GM18508 (cell line): ENCODE measurements around the gene SRR.
A peak's percentile ranks its signal among the peaks of the same experiment; 100 is the strongest.
"Not testable (repeated sequence)": the region's sequence is repeated elsewhere in the genome, so short reads cannot be mapped to it uniquely, and the experiment has no call there.

ENCODE experiments used
- ATAC-seq: cut with Tn5 transposase; IDR thresholded peaks from one replicate; pipeline ENCODE4 v1.9.1; 2021; ENCODE audit warnings: moderate number of reproducible peaks; ENCODE audit not compliant: insufficient read depth, unreplicated experiment

SRR gene

GRCh38 chr17:2303204-2304188 lies at the start of gene SRR, which contains the start of gene SMG6:
SRR (plus strand) TSS chr17:2303950; CDS start chr17:2315561, 11,611 bp downstream.
SMG6 (minus strand) TSS chr17:2303785; CDS start chr17:2303720, 65 bp downstream.
- ATAC-seq: peak; percentile 44

DNA sequence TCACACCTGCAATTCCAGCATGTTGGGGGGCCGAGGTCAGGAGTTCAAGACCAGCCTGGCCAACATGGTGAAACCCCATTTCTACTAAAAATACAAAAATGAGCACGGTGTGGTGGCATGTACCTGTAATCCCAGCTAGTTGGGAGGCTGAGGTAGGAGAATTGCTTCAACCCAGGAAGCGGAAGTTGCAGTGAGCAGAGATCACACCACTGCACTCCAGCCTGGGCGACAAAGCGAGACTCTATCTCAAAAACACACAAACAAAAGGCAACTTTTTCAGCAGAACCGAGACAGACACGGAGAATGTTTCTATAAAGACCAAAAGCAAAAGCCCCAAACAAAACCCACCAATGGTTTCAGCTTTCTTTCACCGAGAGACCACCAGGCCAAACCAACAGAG lies 44.9 kb upstream of the SRR start:
- not testable (repeated sequence) for ATAC-seq

DNA sequence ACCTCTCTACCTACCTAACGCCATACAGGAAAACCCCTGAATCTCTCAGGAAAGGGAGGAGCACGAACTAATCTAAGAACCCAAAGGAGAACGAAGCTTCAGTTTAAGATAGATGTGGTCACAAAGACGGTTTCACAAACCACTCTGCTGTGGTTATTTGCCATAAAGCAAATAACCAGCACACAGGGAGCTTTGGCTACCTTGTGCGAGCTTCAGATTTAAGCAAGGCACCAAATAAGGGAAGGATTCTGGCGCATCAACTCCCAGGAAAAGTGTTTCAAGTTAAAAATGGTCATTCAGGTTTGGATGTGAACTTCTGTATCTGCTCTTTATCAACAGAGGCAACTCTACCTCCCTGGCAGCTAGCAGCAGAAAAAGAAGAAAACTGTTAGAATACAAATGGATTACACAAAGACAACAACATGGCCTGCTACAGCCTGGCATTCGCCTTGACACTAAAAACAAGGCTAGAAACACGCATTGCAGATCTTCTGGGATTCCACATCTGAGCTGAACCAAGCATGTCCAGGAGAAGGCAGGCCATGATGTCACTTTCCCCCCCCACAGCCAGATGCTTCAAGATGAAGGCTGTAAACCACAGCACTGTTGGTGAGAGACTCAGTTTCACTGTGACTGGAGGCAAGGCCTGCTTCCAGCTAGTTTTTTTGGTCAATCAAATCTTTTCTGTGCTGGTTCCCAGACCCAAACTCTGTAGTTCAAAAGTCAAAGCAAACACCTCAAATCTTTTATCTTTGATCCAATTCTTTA lies 43.8 kb upstream of the SRR start:
- no peak for ATAC-seq

- no peak for ATAC-seq
Measured at GRCh38 chr17:2262135-2262587, 41.6 kb upstream of the SRR start.

DNA sequence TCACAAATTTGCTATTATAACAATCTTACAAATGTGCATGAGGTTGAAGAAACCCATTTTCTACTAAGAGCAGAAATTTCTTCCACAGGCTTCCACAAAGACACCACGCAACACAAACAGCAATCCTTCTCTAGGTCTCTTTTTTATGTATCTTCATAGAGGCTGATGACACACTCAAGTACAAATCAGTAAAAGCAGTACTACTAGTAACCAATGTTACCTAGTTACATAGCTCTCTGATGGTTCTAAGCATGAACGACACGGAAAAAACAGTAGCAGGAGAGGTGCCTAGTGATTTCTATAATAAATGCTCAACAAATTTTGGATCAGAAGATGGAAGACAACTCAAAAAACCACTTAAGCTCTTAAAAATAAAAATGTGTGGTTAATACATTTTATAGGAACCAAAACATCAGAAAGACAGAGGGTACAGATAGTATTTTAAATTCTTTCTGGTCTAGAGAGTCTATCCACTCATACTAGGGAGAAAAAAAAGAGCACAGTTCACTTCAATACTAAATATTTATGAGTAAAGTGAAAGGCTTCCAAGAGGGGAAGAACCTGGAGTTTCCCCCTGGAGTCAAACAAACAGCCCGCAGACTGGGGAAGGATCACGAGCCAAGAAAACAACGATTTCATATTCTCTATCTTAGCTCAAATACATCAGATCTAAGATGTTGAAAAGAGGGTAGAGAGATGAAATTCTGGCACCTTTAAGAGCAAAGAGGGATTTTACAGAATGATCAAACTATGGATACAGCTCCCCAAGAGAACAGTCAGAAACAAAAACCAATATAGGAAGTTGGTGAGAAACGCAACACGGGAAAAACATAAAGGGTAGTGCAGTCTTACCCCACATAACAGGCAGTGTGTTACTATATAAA lies 40.3 kb upstream of the SRR start:
- ATAC-seq: no peak

DNA sequence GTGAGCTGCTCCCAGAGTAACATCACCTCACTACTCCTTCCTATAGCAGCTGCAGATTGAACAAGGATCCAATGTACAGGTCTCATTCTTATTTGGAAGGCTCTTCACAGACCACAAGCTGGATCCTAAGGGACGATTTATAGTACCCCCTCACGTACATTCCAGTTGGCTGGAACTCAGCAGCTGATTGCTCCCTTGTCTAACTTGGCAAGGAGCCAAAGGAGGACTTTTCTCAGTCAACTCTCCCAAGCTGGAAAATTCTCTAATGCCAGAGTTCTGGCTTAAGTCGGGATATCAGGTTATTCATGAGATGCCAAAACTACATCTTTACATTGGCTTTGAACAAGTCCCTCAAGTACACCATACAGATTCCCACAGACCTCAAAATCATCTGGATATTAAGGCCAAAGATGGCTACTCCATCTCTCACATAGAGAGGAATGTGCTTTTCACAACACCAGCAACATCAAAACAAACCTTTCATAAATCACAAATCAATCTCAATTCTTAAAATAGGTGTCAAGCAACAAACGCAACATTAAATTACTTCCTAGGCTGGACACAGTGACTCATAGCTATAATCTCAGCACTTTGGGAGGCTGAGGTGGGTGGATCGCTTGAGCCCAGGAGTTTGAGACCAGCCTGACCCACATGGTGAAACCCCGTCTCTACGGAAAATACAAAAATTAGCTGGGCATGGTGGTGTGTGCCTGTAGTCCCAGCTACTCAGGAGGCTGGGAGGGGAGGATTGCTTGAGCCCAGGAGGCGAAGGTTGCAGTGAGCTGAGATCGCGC lies 39.5 kb upstream of the SRR start:
- ATAC-seq: no peak

DNA sequence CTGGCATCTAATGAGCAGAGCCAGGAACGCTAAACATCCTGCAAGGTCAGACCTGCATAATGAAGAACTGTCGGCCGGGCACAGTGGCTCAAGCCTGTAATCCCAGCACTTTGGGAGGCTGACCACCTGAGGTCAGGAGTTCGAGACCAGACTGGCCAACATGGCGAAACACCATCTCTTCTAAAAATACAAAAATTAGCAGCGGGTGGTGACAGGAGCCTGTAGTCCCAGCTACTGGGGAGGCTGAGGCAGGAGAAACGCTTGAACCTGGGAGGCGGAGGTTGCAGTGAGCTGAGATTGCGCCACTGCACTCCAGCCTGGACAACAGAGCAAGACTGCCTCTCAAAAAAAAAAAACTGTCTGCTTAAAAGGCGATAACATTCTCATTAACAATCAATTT lies 38.6 kb upstream of the SRR start:
- not testable (repeated sequence) for ATAC-seq

GRCh38 chr17:2266045-2266864 lies 37.5 kb upstream of the SRR start:
- ATAC-seq: peak; percentile 60

DNA sequence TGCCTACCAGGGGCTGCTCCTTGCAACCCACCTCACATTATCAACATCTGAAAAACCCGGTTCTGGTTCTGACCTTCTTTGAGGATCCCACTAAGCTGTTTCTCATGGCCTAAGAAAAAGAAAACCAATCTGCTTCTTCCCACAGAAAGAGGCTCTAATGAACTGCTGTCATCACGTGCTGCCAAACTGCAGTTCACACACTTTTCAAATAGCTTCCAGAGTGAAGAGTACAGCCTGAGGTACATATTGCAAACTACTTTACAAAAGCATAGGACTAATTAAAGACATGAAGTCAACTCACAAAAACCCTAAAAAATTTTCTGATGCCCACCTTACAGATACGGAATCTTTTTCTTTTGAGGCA lies 36.9 kb upstream of the SRR start:
- no peak for ATAC-seq

DNA sequence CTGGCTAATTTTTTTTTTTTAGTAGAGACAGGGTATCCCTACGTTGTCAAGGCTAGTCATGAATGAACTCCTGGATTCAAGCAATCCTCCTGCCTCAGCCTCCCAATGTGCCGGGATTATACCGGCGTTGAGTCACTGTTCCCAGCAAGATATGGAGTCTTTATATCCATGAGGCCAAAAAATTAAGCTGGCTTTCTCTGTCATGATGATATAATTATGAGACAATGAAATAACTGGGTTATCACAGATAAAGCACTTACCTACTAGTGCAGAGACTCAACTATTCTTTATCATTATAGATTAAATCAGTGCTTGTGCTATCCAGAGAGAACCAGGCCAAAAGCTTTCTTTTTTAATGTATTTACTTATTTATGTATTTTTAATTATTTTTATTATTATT lies 36.4 kb upstream of the SRR start:
- no peak for ATAC-seq

- ATAC-seq: no peak
Measured at GRCh38 chr17:2271985-2272702, 31.6 kb upstream of the SRR start.

GRCh38 chr17:2274414-2274813 lies 29.3 kb upstream of the SRR start:
- ATAC-seq: no peak

DNA sequence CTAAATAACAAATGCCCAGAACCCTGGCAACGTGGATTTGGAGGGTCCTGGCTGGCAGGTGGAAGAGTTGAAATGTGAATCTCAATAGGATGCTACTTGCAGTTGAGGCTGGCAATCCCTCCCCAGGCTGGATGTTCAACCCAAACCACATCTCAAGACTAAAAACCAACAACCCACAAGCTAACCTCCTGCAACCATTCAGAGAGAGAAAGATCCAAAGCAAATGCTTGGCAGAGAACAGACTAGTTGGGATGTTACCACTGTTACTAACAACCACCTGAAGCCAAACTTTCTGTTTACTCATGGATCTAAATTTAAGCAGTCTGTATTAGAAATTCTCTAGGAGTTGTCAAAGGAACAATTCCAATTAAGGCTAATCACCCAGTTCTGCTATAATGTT lies 28.0 kb upstream of the SRR start:
- no peak for ATAC-seq

DNA sequence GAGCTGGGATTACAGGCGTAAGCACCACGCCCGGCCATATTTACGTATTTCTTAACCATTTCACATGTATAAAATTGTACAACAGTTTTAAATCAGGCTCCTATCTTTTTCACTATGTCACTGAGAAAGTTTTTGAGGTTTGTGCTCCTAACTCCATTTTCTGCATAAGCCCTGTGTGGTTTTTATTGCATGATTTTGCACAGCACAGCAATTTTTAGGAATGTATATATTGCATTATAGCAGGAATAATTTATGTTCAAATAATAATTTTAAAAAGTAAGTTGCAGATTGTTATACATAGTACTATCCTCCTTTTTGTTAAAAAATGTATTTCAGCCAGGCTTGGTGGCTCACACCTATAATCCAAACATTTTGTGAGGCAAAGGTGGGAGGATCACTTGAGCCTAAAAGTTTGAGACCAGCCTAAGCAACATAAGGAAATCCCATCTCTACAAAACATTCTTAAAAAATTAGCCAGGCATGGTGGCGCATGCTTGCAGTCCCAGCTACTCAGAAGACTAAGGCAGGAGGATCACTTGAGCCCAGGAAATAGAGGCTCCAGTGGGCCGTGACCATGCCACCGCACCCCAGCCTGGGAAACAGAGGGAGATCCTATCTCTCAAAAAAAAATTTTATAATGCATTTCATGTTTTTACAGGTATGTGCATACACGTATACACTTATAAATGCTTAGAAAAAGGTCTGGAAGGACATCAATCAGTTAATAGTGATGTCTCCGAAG lies 26.1 kb upstream of the SRR start:
- ATAC-seq: no peak

- ATAC-seq: no peak
Measured at GRCh38 chr17:2279707-2280106, 24.0 kb upstream of the SRR start.

- no peak for ATAC-seq
Measured at GRCh38 chr17:2282297-2282873, 21.4 kb upstream of the SRR start.

GRCh38 chr17:2283302-2283701 lies 20.4 kb upstream of the SRR start:
- no peak for ATAC-seq
